WTC11 (cell line): ENCODE data around the gene AGAP1. TPM values are rescaled to one million over a fixed set of nuclear protein-coding genes. Genes with fewer than 3 reads are reported as not detected.

Experiments used
- ATAC-seq: fragments of 200-7000 bp; cut with Tn5 transposase; 2 replicates; pipeline ENCODE4 v1.10.0; 2021; ENCODE audit warnings: mild to moderate bottlenecking, moderate library complexity
- CTCF ChIA-PET: fragments of 300-600 bp; sonication (Branson Sonifier 250); formaldehyde crosslinking; loops from one replicate; lab custom pipeline; 2021; ENCODE audit warnings: antibody characterized with exemption; lab: Charles Lee
- POLR2A ChIA-PET: fragments of 350-600 bp; sonication (Branson Sonifier 250); formaldehyde crosslinking; loops from one replicate; lab custom pipeline; 2021; ENCODE audit warnings: antibody characterized with exemption; lab: Charles Lee
- DNase-seq: peaks from one replicate; pipeline ENCODE4 v3.0.0; 2021; ENCODE audit warnings: low spot score
- H3K27ac Mint-ChIP-seq: 2 replicates; pipeline ENCODE4 v1.8.0; 2021; ENCODE audit warnings: mixed read lengths
- H3K27me3 Mint-ChIP-seq: 2 replicates; pipeline ENCODE4 v1.8.0; 2021; ENCODE audit warnings: low read depth, mild to moderate bottlenecking, moderate library complexity, mixed read lengths
- H3K36me3 Mint-ChIP-seq: 2 replicates; pipeline ENCODE4 v1.8.0; 2021; ENCODE audit warnings: mixed read lengths
- H3K4me1 Mint-ChIP-seq: 2 replicates; pipeline ENCODE4 v1.8.0; 2022; ENCODE audit warnings: mixed read lengths
- H3K4me3 Mint-ChIP-seq: 2 replicates; pipeline ENCODE4 v1.8.0; 2021; ENCODE audit warnings: mild to moderate bottlenecking, moderate library complexity, mixed read lengths
- H3K9me3 Mint-ChIP-seq: 2 replicates; pipeline ENCODE4 v1.8.0; 2021; ENCODE audit warnings: mixed read lengths
- AR ChIP-seq: fragments of 250-450 bp; sonication (Bioruptor Pico); IDR thresholded peaks from 2 replicates; pipeline ENCODE4 v1.9.0; 2021; ENCODE audit warnings: mild to moderate bottlenecking
- ATF3 ChIP-seq: sonication (generic); formaldehyde crosslinking; conservative IDR thresholded peaks from 2 replicates; pipeline ENCODE4 v1.8.1; 2022; ENCODE audit warnings: mild to moderate bottlenecking, missing genetic modification reagents
- CBFB ChIP-seq: sonication (generic); formaldehyde crosslinking; IDR thresholded peaks from 2 replicates; pipeline ENCODE4 v1.8.1; 2022; ENCODE audit warnings: mild to moderate bottlenecking, low read depth, missing genetic modification reagents
- CDX4 ChIP-seq: fragments of 250-450 bp; sonication (Bioruptor Pico); IDR thresholded peaks from 2 replicates; pipeline ENCODE4 v1.9.0; 2021; ENCODE audit warnings: moderate library complexity, mild to moderate bottlenecking, inconsistent platforms, borderline replicate concordance
- E2F1 ChIP-seq: sonication (generic); formaldehyde crosslinking; IDR thresholded peaks from 2 replicates; pipeline ENCODE4 v1.8.0; 2022; ENCODE audit warnings: mild to moderate bottlenecking, missing genetic modification reagents
- E2F4 ChIP-seq: sonication (generic); formaldehyde crosslinking; IDR thresholded peaks from 2 replicates; pipeline ENCODE4 v1.8.1; 2022; ENCODE audit warnings: low read depth, mild to moderate bottlenecking, moderate library complexity, missing genetic modification reagents, borderline replicate concordance
- ELF4 ChIP-seq: sonication (generic); formaldehyde crosslinking; IDR thresholded peaks from 2 replicates; pipeline ENCODE4 v1.8.1; 2022; ENCODE audit warnings: low read depth, mild to moderate bottlenecking, moderate library complexity, missing genetic modification reagents
- ETV6 ChIP-seq: sonication (generic); formaldehyde crosslinking; IDR thresholded peaks from 2 replicates; pipeline ENCODE4 v1.8.1; 2022; ENCODE audit warnings: mild to moderate bottlenecking, missing genetic modification reagents
- GABPB1 ChIP-seq: sonication (generic); formaldehyde crosslinking; IDR thresholded peaks from 2 replicates; pipeline ENCODE4 v1.8.1; 2023; ENCODE audit warnings: mild to moderate bottlenecking, missing genetic modification reagents
- GTF2I ChIP-seq: fragments of 250-450 bp; sonication (Bioruptor Pico); conservative IDR thresholded peaks from 2 replicates; pipeline ENCODE4 v1.4.0; 2021; ENCODE audit warnings: mild to moderate bottlenecking
- HMGA2 ChIP-seq: fragments of 250-450 bp; sonication (Bioruptor Pico); IDR thresholded peaks from 2 replicates; pipeline ENCODE4 v1.4.0; 2021; ENCODE audit warnings: mild to moderate bottlenecking, moderate library complexity
- HMGXB4 ChIP-seq: sonication (generic); formaldehyde crosslinking; IDR thresholded peaks from 2 replicates; pipeline ENCODE4 v1.8.1; 2023; ENCODE audit warnings: mild to moderate bottlenecking, moderate library complexity, missing genetic modification reagents
- PRDM15 ChIP-seq: sonication (generic); formaldehyde crosslinking; IDR thresholded peaks from 2 replicates; pipeline ENCODE4 v1.8.0; 2022; ENCODE audit warnings: missing genetic modification reagents
- SMAD4 ChIP-seq: sonication (generic); formaldehyde crosslinking; IDR thresholded peaks from 2 replicates; pipeline ENCODE4 v1.8.0; 2022; ENCODE audit warnings: mild to moderate bottlenecking, missing genetic modification reagents
- TEAD1 ChIP-seq: sonication (generic); formaldehyde crosslinking; IDR thresholded peaks from 2 replicates; pipeline ENCODE4 v1.8.0; 2022; ENCODE audit warnings: mild to moderate bottlenecking, missing genetic modification reagents
- TEAD4 ChIP-seq: sonication (generic); formaldehyde crosslinking; IDR thresholded peaks from 2 replicates; pipeline ENCODE4 v1.8.0; 2022; ENCODE audit warnings: mild to moderate bottlenecking, missing genetic modification reagents
- ZNF671 ChIP-seq: fragments of 250-450 bp; sonication (Bioruptor Pico); IDR thresholded peaks from 2 replicates; pipeline ENCODE4 v1.8.0; 2021; ENCODE audit warnings: mild to moderate bottlenecking
- total RNA-seq: library from RNA; stranded (reverse); gene quantifications from 3 replicates; pipeline ENCODE4 v1.2.3, GENCODE V29; 2021

The AGAP1 gene
- total RNA-seq, 1 experiment from 2014 or later, result 49.3 TPM

GRCh38 chr2:235515821-235516220 lies 22.0 kb downstream of the AGAP1 start:
- no peaks in the 10 kb centered on the region for H3K27me3 Mint-ChIP-seq
- no peak for ATAC-seq
- H3K4me3 Mint-ChIP-seq, result no peak overlapping the region
- no peak overlapping the region for H3K27ac Mint-ChIP-seq
- CTCF ChIA-PET, result interaction anchor here (1.0 kb wide), 1 partner anchor 18 kb away, joined by 3 read pairs; no protein-coding TSS in a partner anchor
- H3K4me1 Mint-ChIP-seq, result peaks cover 42% of the 10 kb centered on the region
- H3K9me3 Mint-ChIP-seq, result peaks cover 16% of the 10 kb centered on the region
- POLR2A ChIA-PET, result interaction anchor here (0.8 kb wide), 1 partner anchor 11 kb away, joined by 4 read pairs; no protein-coding TSS in a partner anchor
- TF ChIP-seq E2F1 (CRISPR knock-in tag), result no peak
- TF ChIP-seq ZNF671, result no peak
- no peak for TF ChIP-seq ETV6
- no peak for TF ChIP-seq SMAD4 (CRISPR knock-in tag)
- TF ChIP-seq E2F4 (CRISPR knock-in tag), result no peak
- TF ChIP-seq HMGA2 (CRISPR knock-in tag), result no peak
- TF ChIP-seq AR (CRISPR knock-in tag), result no peak
- no peak for TF ChIP-seq TEAD1
- no peak for TF ChIP-seq GABPB1 (CRISPR knock-in tag)
- no peak for TF ChIP-seq HMGXB4 (CRISPR knock-in tag)
- TF ChIP-seq CBFB (CRISPR knock-in tag), result no peak
- no peak for TF ChIP-seq TEAD4
- no peak for TF ChIP-seq PRDM15 (CRISPR knock-in tag)
- no peak for TF ChIP-seq ELF4 (CRISPR knock-in tag)
- TF ChIP-seq CDX4 (CRISPR knock-in tag), result no peak
- no peak for TF ChIP-seq GTF2I (CRISPR knock-in tag)
- TF ChIP-seq ATF3, result no peak
- TF ChIP-seq, all 79 proteins: peak for 0
- no peak for DNase-seq
- peaks cover 24% of the 10 kb centered on the region for H3K36me3 Mint-ChIP-seq
